Spleen (tissue), 7 donors: ENCODE data around the gene CDK13.
"Not testable (repeated sequence)": the region's sequence is repeated elsewhere in the genome, so short reads cannot be mapped to it uniquely, and the experiment has no call there.

ENCODE experiments used
- CTCF ChIP-seq, 11 experiments: fragments of 200-600 bp in 7 of 11; fragments of 450-650 bp in 4 of 11; sonication (generic) in 4 of 11; IDR thresholded peaks in 8 of 11; conservative IDR thresholded peaks in 3 of 11; 1 replicate in 7 of 11; 2 replicates in 4 of 11; pipeline versions ENCODE4 v1.4.0 to v1.8.0; 2016 to 2021; ENCODE audit warnings: antibody characterized with exemption in 11 of 11, inconsistent platforms in 4 of 11, mild to moderate bottlenecking in 1 of 11
- POLR2A ChIP-seq, 3 donors: fragments of 450-650 bp; IDR thresholded peaks; one replicate each; pipeline ENCODE4 v1.5.1; 2017; ENCODE audit warnings: antibody characterized with exemption in 3 of 3, mild to moderate bottlenecking in 1 of 3
- POLR2AphosphoS5 ChIP-seq, 3 donors: sonication (generic); formaldehyde crosslinking; IDR thresholded peaks; one replicate each; pipeline ENCODE4 v1.5.1; 2017; ENCODE audit warnings: antibody characterized with exemption in 3 of 3
- donor health status: DM: no; HTN: no; CAD: no; lungs with moderate emphysema.
- donor health status: DM: no; HTN: no; CAD: no.
- donor health status: DM: no; HTN: no; CAD: no.

- not testable (repeated sequence) for TF ChIP-seq CTCF (IDR thresholded peaks at IDR 0.05 in 8 of 11, conservative IDR thresholded peaks at IDR 0.05 in 3 of 11); POLR2A (IDR thresholded peaks at IDR 0.05); POLR2AphosphoS5 (IDR thresholded peaks at IDR 0.05)
Observed at GRCh38 chr7:39915847-39916246, 34.2 kb upstream of the CDK13 start.
